ENCODE results near the gene CPNE4. TPM values are rescaled to one million over a fixed set of nuclear protein-coding genes. Genes with fewer than 3 reads are reported as not detected.

The CPNE4 gene
- total RNA-seq, 2 donors from 2014 or later = 1.7 to 2.5 TPM

DNA sequence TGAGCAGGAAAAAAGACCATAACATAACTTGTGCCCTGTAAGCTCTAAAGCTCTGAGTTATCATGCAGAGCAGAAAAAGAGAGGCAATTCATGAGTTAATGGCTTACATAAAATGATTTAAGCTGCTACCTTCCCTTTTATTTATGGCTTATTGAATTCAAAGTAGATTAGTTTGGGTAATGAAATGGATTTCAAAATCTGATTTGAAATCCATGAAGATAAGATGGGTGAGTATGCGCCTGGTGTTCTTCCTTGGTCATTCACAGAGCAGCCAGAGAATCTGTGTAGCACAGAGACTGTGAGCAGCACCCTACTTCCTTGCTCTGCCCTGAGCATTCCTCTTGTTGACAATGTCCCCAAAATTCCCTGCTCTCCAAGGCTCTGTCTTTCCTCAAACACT is 495.8 kb downstream of the CPNE4 start:
- no peaks in the 10 kb centered on the region for H3K27me3 Mint-ChIP-seq (ENCODE audit: insufficient read depth)
- no peaks in the 10 kb centered on the region for H3K4me1 ChIP-seq (ENCODE audit: control insufficient read depth, insufficient read depth, low read length)
- TF ChIP-seq CTCF (conservative IDR thresholded peaks at IDR 0.05) = no peak
- no peaks in the 10 kb centered on the region for H3K36me3 ChIP-seq (ENCODE audit: control insufficient read depth, insufficient read depth, low read length)
- no peaks in the 10 kb centered on the region for H3K9me3 ChIP-seq (ENCODE audit: control insufficient read depth, low read length)
- H3K36me3 Mint-ChIP-seq (ENCODE audit: low read depth) = no peaks in the 10 kb centered on the region
- H3K9ac ChIP-seq (ENCODE audit: extremely low read depth, low read length, poor library complexity, severe bottlenecking) = no peak overlapping the region
- H3K4me1 Mint-ChIP-seq = peaks cover 18% of the 10 kb centered on the region
- H3K27me3 ChIP-seq (ENCODE audit: control insufficient read depth, insufficient read depth, low read length, poor library complexity, severe bottlenecking) = no peaks in the 10 kb centered on the region
- H3K4me3 Mint-ChIP-seq = no peak overlapping the region
- H3K27ac Mint-ChIP-seq = no peak overlapping the region
- peaks cover 1% of the 10 kb centered on the region for H3K9me3 Mint-ChIP-seq
- no peak for DNase-seq
- H3K4me3 ChIP-seq (ENCODE audit: low read length) = no peak overlapping the region
- no peak overlapping the region for H3K27ac ChIP-seq (ENCODE audit: low read depth, low read length)
- 97 to 100% methylated on average over 1 of the region's 1 CpG for WGBS, 2 experiments (ENCODE audit: insufficient coverage in 1 of 2, insufficient read length in 1 of 2)

GRCh38 chr3:131537531-131537930 is 497.3 kb downstream of the CPNE4 start:
- DNase-seq = no peak
- no peak overlapping the region for H3K4me3 ChIP-seq (ENCODE audit: low read length)
- WGBS, 2 experiments (ENCODE audit: insufficient coverage in 1 of 2, insufficient read length in 1 of 2) = 88 to 100% methylated on average over 2 to 3 of the region's 3 CpGs
- Mint-ChIP-seq H3K27ac (no peak overlapping the region), H3K36me3 (ENCODE audit: low read depth) (no peaks in the 10 kb centered on the region), H3K4me1 (peaks cover 23% of the 10 kb centered on the region), H3K27me3 (ENCODE audit: insufficient read depth) (no peaks in the 10 kb centered on the region), H3K9me3 (peaks cover 2% of the 10 kb centered on the region), H3K4me3 (no peak overlapping the region)
- no peaks in the 10 kb centered on the region for H3K36me3 ChIP-seq (ENCODE audit: control insufficient read depth, insufficient read depth, low read length)
- no peak overlapping the region for H3K9ac ChIP-seq (ENCODE audit: extremely low read depth, low read length, poor library complexity, severe bottlenecking)
- H3K9me3 ChIP-seq (ENCODE audit: control insufficient read depth, low read length) = no peaks in the 10 kb centered on the region
- H3K27ac ChIP-seq (ENCODE audit: low read depth, low read length) = no peak overlapping the region
- no peaks in the 10 kb centered on the region for H3K27me3 ChIP-seq (ENCODE audit: control insufficient read depth, insufficient read depth, low read length, poor library complexity, severe bottlenecking)
- no peaks in the 10 kb centered on the region for H3K4me1 ChIP-seq (ENCODE audit: control insufficient read depth, insufficient read depth, low read length)
- no peak for TF ChIP-seq CTCF (conservative IDR thresholded peaks at IDR 0.05)

- no peaks in the 10 kb centered on the region for H3K27me3 ChIP-seq (ENCODE audit: control insufficient read depth, insufficient read depth, low read length, poor library complexity, severe bottlenecking)
- WGBS, 2 experiments (ENCODE audit: insufficient coverage in 1 of 2, insufficient read length in 1 of 2) = 73 to 83% methylated on average over 1 to 2 of the region's 2 CpGs
- H3K36me3 Mint-ChIP-seq (ENCODE audit: low read depth) = no peaks in the 10 kb centered on the region
- no peaks in the 10 kb centered on the region for H3K36me3 ChIP-seq (ENCODE audit: control insufficient read depth, insufficient read depth, low read length)
- no peaks in the 10 kb centered on the region for H3K27me3 Mint-ChIP-seq (ENCODE audit: insufficient read depth)
- no peak for TF ChIP-seq CTCF (conservative IDR thresholded peaks at IDR 0.05)
- no peak overlapping the region for H3K9ac ChIP-seq (ENCODE audit: extremely low read depth, low read length, poor library complexity, severe bottlenecking)
- H3K4me1 Mint-ChIP-seq = peaks cover 23% of the 10 kb centered on the region
- H3K27ac Mint-ChIP-seq = no peak overlapping the region
- H3K9me3 ChIP-seq (ENCODE audit: control insufficient read depth, low read length) = peaks cover 6% of the 10 kb centered on the region
- no peak overlapping the region for H3K4me3 ChIP-seq (ENCODE audit: low read length)
- H3K27ac ChIP-seq (ENCODE audit: low read depth, low read length) = no peak overlapping the region
- peaks cover 4% of the 10 kb centered on the region for H3K9me3 Mint-ChIP-seq
- no peak overlapping the region for H3K4me3 Mint-ChIP-seq
- no peak for DNase-seq
- H3K4me1 ChIP-seq (ENCODE audit: control insufficient read depth, insufficient read depth, low read length) = peaks cover under 1% of the 10 kb centered on the region
These were observed 499.2 kb downstream of the CPNE4 start for GRCh38 chr3:131535596-131535995.

Data from endodermal cell (in vitro differentiated cells).